Measurements from ENCODE around the gene PTMA. TPM values are rescaled to one million over a fixed set of nuclear protein-coding genes. Genes with fewer than 3 reads are reported as not detected.

PTMA gene
- total RNA-seq, 4 donors from 2014 or later, result 811 to 1,206 (median 976) TPM

DNA sequence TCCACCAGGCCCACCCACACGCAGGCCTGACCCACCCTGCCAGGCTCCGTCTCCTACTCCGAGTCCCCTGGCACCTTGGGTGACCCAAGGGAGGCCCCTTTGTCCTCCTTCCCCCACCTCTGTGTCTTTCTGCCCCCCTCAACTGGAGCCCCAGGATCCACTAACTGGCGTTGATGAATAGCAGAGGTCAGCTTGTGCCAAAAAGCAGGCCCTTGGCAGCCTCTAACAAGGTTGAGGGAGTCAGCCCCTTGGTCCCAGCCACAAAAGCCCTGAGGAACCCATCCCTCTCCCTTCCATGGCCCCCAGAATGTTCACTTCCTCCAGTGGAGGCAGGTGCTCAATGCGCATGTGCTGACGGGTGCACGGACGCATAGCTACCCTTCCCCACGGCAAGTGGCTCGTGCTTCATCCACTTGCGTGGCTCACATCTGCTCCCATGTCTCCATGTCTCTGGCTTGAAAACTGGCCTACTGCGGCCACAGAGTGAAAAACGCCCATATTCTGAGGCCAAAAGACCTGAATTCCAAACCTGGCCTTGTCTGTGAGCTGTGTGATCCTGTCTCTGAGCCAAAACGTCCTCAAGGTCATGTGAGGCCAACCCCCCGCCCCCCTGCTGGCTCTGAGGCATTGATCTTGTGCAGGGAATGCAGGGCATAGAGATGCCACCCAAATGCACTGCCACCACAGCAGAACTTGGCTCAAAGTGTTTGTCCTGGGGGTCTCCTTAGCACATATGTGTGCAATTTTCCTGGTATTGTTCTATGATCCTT, 19.0 kb upstream of the PTMA start:
- TF ChIP-seq, protein P1, sequence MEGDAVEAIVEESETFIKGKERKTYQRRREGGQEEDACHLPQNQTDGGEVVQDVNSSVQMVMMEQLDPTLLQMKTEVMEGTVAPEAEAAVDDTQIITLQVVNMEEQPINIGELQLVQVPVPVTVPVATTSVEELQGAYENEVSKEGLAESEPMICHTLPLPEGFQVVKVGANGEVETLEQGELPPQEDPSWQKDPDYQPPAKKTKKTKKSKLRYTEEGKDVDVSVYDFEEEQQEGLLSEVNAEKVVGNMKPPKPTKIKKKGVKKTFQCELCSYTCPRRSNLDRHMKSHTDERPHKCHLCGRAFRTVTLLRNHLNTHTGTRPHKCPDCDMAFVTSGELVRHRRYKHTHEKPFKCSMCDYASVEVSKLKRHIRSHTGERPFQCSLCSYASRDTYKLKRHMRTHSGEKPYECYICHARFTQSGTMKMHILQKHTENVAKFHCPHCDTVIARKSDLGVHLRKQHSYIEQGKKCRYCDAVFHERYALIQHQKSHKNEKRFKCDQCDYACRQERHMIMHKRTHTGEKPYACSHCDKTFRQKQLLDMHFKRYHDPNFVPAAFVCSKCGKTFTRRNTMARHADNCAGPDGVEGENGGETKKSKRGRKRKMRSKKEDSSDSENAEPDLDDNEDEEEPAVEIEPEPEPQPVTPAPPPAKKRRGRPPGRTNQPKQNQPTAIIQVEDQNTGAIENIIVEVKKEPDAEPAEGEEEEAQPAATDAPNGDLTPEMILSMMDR (IDR thresholded peaks at IDR 0.05), result no peak
- TF ChIP-seq POLR2A (IDR thresholded peaks at IDR 0.05), result no peak
- 84 to 88% methylated on average over 14 to 15 of the region's 15 CpGs for WGBS, 2 donors
- no peak for DNase-seq (ENCODE audit: low spot score in 2 of 2)
- intact Hi-C loops (cut with DNase I; ENCODE audit: low total_unique reads), result no loop called here
- no peak overlapping the region for H3K4me3 ChIP-seq (ENCODE audit: low read depth, poor library complexity, severe bottlenecking)

DNA sequence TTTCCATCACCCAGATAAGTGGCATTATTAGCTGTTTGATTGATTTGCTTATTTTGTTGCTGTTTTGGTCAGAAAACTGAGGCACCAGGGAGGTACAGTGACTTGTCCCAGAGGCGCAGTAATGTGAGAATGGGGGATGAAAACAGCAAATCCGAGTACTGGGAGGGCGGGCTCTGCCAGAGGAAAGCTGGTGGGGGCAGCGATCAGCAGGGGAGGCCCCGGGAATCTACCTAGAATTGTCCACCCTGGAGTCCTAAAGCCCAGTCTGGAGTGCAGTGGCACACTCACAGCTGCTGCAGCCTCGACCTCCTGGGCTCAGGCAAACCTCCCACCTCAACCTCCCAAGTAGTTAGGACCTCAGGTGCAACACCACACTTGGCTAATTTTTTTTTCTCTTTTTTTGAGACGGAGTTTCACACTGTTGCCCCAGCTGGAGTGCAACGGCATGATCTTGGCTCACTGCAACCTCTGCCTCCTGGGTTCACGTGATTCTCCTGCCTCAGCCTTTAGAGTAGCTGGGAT, 17.0 kb upstream of the PTMA start:
- WGBS, 2 donors, result 74 to 79% methylated on average over 9 of the region's 9 CpGs
- intact Hi-C loops (cut with DNase I; ENCODE audit: low total_unique reads), result no loop called here
- no peak for DNase-seq (ENCODE audit: low spot score in 2 of 2)

DNA sequence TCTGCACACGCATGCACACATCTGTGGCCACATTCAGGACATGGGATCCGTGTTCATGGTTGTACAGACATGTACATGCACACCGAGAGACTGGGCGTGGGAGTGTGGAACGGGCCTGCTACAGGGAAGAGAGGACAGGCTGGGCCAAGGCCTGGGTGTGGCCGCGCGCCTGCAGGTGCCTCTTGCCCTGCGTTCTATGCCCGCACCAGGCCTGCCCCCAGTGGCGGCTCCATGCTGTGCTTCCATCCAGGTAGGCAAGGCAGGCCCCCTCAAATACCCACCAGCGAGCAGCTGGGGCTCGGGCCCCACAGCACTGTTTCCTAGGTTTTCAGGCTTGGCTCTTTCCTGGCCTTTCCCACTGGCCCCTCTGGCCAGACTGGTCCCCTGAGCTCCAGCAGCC, 15.5 kb upstream of the PTMA start:
- intact Hi-C loops (cut with DNase I; ENCODE audit: low total_unique reads), result no loop called here
- no peak overlapping the region for H3K4me3 ChIP-seq (ENCODE audit: low read depth, poor library complexity, severe bottlenecking)
- TF ChIP-seq, protein P1 (IDR thresholded peaks at IDR 0.05), result no peak
- TF ChIP-seq POLR2A (IDR thresholded peaks at IDR 0.05), result no peak
- DNase-seq (ENCODE audit: low spot score in 2 of 2), result no peak
- 69 to 86% methylated on average over 13 of the region's 13 CpGs for WGBS, 2 donors

More for the DNA sequence above, 17.0 kb upstream of the PTMA start:
- H3K4me3 ChIP-seq (ENCODE audit: low read depth, poor library complexity, severe bottlenecking), result no peak overlapping the region
- TF ChIP-seq, protein P1 (IDR thresholded peaks at IDR 0.05), result no peak
- TF ChIP-seq POLR2A (IDR thresholded peaks at IDR 0.05), result no peak

DNA sequence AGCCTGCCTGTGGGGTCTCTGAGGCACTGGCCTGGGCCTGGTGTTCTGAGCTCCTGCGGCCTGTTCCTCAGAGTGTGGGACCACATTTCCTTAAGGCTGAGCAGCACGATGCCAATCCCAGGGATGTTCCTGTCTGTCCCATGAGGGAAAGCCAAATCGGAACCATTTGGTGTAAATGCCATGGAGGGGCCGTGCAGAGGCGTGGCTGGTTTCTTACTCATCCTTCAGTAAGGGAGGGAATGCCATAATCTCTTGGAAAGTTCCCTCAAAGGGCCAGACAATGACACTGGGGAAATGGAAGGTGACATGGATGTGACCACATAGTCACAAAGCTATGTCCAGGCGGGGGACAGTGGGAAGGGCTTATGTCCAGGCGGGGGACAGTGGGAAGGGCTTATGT, 14.4 kb upstream of the PTMA start:
- WGBS, 2 donors, result 71 to 84% methylated on average over 6 to 7 of the region's 7 CpGs
- no peak for DNase-seq (ENCODE audit: low spot score in 2 of 2)
- no peak overlapping the region for H3K4me3 ChIP-seq (ENCODE audit: low read depth, poor library complexity, severe bottlenecking)
- TF ChIP-seq, protein P1 (IDR thresholded peaks at IDR 0.05), result no peak
- no peak for TF ChIP-seq POLR2A (IDR thresholded peaks at IDR 0.05)
- intact Hi-C loops (cut with DNase I; ENCODE audit: low total_unique reads), result no loop called here

DNA sequence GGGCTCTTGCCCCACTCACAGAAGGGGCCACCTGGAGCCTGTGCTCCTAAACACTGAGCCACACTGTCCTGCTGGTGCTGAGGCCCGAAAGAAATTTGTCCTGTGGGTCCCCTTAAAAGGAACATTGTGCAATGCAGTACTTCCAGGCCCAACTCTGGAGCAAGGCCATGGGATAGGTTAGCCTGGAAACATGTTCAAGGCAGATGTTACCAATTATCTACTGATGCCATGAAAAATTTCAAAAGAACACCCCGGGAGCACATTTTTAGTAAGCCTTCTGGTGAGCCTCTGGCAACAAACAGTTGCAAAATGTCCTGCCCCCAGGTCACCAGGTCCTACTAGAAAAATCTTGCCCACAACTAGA, 12.3 kb upstream of the PTMA start:
- intact Hi-C loops (cut with DNase I; ENCODE audit: low total_unique reads), result no loop called here
- peak; percentile 80 to 91 for DNase-seq (ENCODE audit: low spot score in 2 of 2)
- TF ChIP-seq, protein P1 (IDR thresholded peaks at IDR 0.05), result no peak
- TF ChIP-seq POLR2A (IDR thresholded peaks at IDR 0.05), result no peak
- no peak overlapping the region for H3K4me3 ChIP-seq (ENCODE audit: low read depth, poor library complexity, severe bottlenecking)
- WGBS, 2 donors, result 32 to 34% methylated on average over 2 of the region's 2 CpGs

Measured in lower leg skin (tissue), 4 donors.